ENCODE measurements around the gene CALML4. TPM values are rescaled to one million over a fixed set of nuclear protein-coding genes. Genes with fewer than 3 reads are reported as not detected.
A peak's percentile ranks its signal among the peaks of the same experiment; 100 is the strongest.
"Not testable (repeated sequence)": the region's sequence is repeated elsewhere in the genome, so short reads cannot be mapped to it uniquely, and the experiment has no call there.

CALML4 gene, protein sequence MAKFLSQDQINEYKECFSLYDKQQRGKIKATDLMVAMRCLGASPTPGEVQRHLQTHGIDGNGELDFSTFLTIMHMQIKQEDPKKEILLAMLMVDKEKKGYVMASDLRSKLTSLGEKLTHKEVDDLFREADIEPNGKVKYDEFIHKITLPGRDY
- polyA plus RNA-seq (ENCODE audit: insufficient read length in 3 of 3) = 10 to 100 TPM; 26.8 to 36.5 (median 35.2) TPM

GRCh38 chr15:68204776-68205557 is at the start of gene CALML4:
CALML4 (minus strand) TSS chr15:68205332; CDS start chr15:68205247, 85 bp downstream.
- DNase-seq (ENCODE audit: low read depth in 3 of 3, low spot score in 2 of 3) = peak in 2 of 3 donors; percentile 53 to 64

- DNase-seq (ENCODE audit: low read depth in 3 of 3, low spot score in 2 of 3) = peak in 1 of 3 donors; percentile 67
These were observed 47.9 kb upstream of the CALML4 start for GRCh38 chr15:68252925-68253534.

GRCh38 chr15:68249058-68249713 is 44.1 kb upstream of the CALML4 start:
- no peak for DNase-seq (ENCODE audit: low read depth in 3 of 3, low spot score in 2 of 3)

DNA sequence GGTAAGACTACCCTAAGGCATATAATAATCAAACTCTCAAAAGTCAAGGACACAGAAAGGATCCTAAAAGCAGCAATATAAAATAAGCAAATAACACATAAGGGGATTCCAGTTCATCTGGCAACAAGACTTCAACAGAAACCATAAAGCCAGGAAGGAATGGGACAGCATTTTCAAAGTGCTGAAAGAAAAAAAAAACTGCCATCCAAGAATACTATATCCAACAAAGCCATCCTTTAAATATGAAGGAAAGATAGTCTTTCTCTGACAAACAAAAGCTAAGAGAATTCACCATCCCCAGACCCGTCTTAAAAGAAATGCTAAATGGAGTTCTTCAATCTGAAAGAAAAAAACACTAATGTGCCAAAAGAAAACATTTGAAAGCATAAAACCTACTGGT is 39.1 kb upstream of the CALML4 start:
- DNase-seq (ENCODE audit: low read depth in 3 of 3, low spot score in 2 of 3) = no peak

DNA sequence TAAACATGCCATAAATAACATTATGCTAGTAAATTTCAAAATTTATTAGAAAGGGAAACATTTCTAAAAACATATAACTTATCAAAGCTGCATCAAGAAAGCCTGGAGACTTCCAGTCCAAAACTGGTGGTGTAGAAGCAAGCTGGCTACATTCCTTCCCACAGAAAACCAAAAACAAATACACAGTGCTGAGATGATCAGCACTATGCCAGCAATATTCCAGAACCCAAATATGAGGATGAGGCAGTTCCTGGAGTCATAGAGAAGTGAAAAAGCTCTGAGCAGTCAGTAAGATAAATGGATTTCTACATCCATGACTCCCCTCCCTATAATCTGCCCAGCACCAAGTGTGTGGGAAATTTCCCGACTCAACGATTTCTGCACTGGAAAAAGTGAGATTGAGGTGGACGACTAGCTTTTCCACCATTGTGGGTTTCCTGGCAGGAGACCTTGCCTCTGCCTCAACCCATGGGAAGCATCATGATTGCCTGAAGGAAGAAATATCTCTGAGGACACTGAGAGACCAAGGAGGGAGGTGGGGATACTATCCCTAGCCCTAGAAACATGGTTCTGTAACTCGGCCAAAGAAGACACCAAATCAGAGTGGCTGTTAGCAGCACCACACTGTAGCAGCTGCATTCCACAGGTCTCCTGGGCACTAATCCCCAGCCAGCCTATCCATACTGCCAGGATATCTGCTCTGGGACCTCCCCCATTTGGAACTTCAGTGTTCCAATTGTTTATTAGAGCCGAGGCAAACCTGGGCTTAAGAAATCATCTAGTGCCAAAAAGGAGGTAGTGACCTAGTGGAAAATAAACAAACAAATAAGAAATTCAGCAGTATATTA is 36.2 kb upstream of the CALML4 start:
- no peak for DNase-seq (ENCODE audit: low read depth in 3 of 3, low spot score in 2 of 3)

DNA sequence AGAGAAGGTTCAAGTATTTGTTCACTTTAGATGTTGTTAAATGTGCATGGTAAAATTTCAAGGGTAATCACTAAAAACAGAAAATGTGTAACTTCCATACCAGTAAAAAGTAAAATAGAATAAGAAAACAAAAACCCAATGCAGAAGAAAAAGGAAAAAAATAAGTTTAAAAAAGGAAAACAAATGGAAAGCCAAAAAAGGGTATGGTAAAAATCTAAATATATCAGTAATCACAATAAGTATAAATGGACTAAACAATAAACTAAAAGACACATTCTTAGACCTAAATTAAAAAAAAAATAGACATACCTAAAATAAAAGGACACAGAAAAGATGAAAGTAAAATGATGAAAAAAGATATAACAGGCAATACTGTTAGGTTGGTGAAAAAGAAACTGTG is 33.9 kb upstream of the CALML4 start:
- DNase-seq (ENCODE audit: low read depth in 3 of 3, low spot score in 2 of 3) = no peak

GRCh38 chr15:68235022-68235421 is 29.9 kb upstream of the CALML4 start:
- no peak for DNase-seq (ENCODE audit: low read depth in 3 of 3, low spot score in 2 of 3)

- not testable (repeated sequence) for DNase-seq (ENCODE audit: low read depth in 3 of 3, low spot score in 2 of 3)
These were observed 29.4 kb upstream of the CALML4 start for GRCh38 chr15:68234520-68234919.

DNA sequence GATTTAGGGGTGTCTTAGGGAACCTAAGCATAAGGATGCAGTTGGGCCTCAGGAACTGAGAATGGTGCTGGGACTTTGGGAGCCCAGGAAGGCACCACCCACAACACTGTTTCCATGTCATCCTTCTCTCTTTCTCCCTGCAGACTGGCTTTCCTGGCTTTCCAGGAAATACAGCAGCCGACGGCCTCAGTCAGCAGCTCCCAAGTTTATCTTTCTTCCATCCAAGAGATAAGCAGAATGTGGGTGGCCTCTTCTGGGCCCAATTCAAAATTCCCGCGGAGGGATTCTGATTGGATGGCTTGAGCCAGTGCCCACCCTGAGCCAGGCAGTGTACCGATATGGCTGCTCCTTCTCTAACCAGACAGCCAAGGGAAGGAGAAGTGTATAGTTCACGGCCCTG is 28.9 kb upstream of the CALML4 start:
- DNase-seq (ENCODE audit: low read depth in 3 of 3, low spot score in 2 of 3) = no peak

GRCh38 chr15:68232937-68233336 is 27.8 kb upstream of the CALML4 start:
- no peak for DNase-seq (ENCODE audit: low read depth in 3 of 3, low spot score in 2 of 3)

- no peak for DNase-seq (ENCODE audit: low read depth in 3 of 3, low spot score in 2 of 3)
These were observed 27.3 kb upstream of the CALML4 start for GRCh38 chr15:68232449-68232848.

DNA sequence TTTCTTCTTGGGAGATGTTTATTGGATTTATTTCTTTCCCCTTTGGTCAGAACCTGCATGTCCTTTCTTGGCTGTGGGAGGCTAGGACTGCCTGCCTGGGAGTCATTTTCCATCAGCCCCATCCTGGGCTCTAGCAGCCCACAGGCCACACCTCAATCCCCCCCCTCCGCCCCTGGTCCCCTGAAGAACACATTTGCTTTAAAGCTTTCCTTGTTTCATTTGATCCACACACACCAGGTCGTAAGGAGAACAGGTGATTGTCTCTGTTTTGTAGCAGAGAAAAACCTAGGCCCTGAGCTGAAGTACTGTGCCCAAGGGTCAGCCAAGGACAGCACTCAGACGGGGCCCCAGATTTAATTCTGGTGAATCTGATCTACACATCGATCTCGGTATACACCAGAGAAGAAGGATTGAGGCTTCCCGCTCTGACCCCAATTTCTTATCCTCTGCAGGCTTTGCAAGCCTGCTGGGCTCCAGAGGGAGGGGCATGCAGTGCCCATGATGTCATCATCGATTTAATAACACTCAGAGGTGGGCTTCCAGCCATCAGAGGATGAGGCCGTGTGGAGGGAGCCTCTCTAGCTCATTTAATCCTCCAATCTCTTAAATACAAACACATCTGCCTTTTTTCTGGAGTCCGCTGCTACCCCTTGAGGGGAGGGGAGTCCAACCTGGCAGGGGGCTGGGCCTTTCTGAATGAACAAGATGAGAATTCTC is 26.1 kb upstream of the CALML4 start:
- no peak for DNase-seq (ENCODE audit: low read depth in 3 of 3, low spot score in 2 of 3)

DNA sequence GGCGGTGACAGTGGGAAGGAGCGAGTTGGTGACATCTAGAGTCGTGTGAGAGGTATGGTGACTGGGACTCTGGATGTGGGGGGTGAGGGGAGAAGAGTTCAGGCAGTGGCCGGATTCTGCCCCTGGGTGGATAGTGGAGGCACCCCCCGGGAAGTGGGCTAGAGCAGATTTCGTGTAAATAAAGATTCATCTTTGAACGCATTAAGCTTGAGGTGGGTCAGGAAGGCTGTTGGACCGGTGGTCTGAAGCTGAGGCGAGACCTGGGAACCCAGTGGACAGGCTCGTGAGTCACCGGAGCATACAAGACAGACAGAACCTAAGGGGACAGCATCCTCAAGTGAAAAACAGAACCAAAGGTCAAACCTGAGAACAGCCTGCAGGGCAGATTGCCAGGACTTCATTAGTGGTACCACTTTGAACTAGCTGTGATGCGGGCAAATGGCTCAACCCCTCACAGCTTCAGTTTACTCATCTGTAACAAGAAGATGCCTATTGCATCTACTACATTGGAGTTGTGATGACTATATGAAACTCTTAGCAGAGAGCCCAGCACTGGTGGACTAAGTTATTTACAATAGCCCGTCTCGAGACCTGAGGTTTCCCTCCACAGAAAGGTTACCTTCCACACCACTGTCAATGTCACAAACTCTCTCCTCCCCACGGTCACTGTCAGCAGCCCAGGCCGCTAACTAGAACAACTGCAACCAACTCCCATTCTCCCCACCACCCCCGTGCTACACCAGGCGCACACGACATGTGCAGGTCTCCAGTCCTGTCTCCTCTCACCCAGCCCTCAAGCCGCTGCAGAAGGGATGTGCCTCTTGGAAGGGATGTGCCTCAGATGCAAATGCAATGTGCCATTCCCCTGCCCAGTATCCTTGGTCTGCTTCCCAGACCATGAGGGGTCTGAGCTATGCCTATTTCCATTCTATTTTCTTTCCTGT is 25.3 kb upstream of the CALML4 start:
- no peak for DNase-seq (ENCODE audit: low read depth in 3 of 3, low spot score in 2 of 3)

DNA sequence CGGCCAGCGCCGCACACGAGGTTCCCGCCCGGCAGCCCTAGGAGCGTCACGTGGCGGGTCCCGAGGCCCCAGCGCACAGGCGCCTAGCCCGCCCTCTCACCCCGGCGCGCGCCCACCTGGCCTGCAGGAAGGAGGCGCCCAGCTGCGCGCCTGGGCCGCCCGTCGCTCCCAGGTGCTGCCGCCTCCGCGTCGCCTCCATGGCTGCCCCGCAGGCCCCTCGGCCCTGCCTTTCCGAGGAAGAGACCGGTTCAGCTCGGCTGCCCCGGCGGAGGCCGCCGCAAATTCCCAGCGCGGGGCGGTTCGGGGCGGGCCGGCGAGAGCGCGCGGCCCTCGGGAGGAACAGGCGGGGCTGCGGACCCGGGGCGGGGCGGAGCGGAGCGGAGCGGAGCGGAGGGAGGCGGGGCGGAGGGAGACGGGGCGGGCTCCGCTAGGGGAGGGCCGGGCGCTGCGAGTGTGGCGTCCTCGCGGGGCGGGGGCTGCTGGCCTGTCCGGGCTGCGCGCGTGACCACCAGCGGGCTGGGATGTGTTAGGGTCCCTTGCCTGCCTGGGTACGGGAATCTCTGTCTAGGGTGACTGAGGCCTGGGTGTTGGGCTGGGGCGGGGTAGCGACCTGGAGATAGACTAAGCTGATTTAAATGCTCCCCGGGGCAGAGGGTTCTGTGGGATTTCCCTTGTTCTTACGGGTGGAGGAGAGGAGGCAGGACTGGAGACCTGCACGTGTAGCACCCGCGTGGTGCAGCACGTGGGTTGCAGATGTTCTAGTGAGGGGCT is 24.4 kb upstream of the CALML4 start, which contains the start of gene CLN6:
TSS of gene CLN6 (minus strand) at position 343 of the 771 bp plus-strand sequence. CDS start at position 199, 144 bp downstream.
- DNase-seq (ENCODE audit: low read depth in 3 of 3, low spot score in 2 of 3) = peak in 2 of 3 donors; percentile 62 to 63

DNA sequence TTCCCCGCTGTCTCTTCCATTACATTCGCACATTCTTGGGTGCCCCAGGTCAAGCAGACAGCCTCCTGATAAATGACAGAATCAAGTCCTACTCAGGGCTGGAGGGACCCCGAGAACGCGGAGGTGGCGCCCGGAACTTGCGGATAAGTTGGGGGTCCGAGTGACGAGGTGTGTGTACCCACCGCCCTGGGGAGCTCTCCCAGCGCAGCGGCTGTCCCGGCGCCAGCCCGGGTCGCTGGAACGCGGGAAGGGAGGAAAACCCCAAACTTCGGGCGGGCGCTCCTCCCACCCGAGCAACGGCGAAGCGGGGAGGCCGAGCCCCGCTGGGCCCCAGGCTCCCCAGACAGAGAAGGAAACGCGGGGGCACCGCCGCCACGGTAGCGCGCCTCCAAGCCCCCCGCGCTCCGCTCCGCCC is 23.8 kb upstream of the CALML4 start:
- DNase-seq (ENCODE audit: low read depth in 3 of 3, low spot score in 2 of 3) = no peak

- no peak for DNase-seq (ENCODE audit: low read depth in 3 of 3, low spot score in 2 of 3)
These were observed 23.2 kb upstream of the CALML4 start for GRCh38 chr15:68228143-68228970.

DNA sequence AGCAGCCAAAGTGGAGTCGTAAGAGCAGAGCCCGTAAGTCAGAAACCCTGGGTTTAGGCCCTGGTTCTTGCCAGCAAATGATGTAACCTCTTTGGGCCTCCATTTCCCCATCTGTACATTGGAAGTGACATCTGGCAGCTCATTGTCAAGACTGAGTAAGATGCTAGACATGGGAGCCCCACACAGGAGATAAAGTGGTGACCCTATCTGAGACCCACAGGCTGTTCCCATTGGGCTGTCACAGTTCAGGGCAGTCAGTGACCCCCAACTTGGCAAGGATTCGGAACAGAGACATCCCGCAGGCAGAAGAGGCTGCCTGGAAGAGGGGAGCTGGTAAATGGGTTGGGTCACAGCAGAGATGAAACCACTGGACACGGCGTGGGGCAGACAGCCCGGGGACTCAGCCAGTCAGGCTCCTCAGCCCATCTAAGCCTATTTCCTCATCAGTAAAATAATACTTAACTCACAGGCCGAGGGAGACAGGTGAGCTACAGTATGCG is 22.6 kb upstream of the CALML4 start:
- DNase-seq (ENCODE audit: low read depth in 3 of 3, low spot score in 2 of 3) = no peak

Measured in right renal cortex interstitium (tissue), 3 donors.